ENCODE measurements around the gene PLSCR4. TPM values are rescaled to one million over a fixed set of nuclear protein-coding genes. Genes with fewer than 3 reads are reported as not detected.

The PLSCR4 gene
- total and polyA plus RNA-seq, 2 of the 4 experiments (the other 2 are of a cell fraction): 3.8 to 4.4 TPM

DNA sequence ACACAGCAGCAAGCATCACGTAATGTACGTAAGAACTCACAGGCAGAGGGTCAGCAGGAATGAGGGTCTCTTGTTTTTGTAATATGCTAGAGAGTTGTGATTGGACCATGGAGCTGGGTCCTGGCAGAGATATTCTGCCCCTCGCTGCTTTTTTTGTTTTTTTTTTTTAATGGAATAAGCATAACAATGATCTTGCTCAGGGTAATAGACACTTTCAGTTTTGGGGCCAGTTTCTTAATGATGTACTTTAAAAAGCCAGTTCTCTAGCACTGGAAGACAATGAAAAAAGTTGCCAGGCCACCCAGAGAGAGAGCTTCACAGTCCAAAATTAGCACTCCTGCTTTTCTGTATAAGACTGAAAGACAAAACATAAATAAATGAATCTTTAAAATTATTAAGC lies 29.0 kb upstream of the PLSCR4 start:
- Histone ChIP-seq H3K79me1 (ENCODE audit: low read depth in 1 of 2, low read length in 2 of 2) (no peaks in the 10 kb centered on the region), H3K56ac (ENCODE audit: extremely low read depth, insufficient read depth, low read length) (no peak overlapping the region), H2BK20ac (ENCODE audit: low read depth, low read length) (no peak overlapping the region), H3K4me2 (ENCODE audit: low read depth, low read length) (no peak overlapping the region), H2BK15ac (ENCODE audit: low read depth, low read length) (no peak overlapping the region), H3K36me3 (ENCODE audit: control insufficient read depth, insufficient read depth, low read length) (no peaks in the 10 kb centered on the region), H3K4ac (ENCODE audit: low read depth, low read length) (no peak overlapping the region), H3K4me3 (ENCODE audit: insufficient read depth, low read depth, low read length) (no peak overlapping the region), H3K23ac (ENCODE audit: low read depth, low read length) (no peak overlapping the region), H3K9me1 (ENCODE audit: insufficient read depth, low read length) (no peaks in the 10 kb centered on the region; the same call in 1 of the 2 replicates), H3K14ac (replicated peaks; ENCODE audit: low read depth, low read length) (no peak overlapping the region), H4K20me1 (ENCODE audit: insufficient read depth, low read length) (no peaks in the 10 kb centered on the region), H2BK5ac (ENCODE audit: low read depth, low read length, poor library complexity, severe bottlenecking) (no peak overlapping the region), H4K5ac (ENCODE audit: low read depth, low read length) (no peak overlapping the region), H2AK5ac (ENCODE audit: low read depth, low read length) (no peak overlapping the region), H3K27ac (ENCODE audit: insufficient read depth, low read length) (no peak overlapping the region), H2AFZ (replicated peaks; ENCODE audit: low read length, poor library complexity) (no peak overlapping the region), H3K9ac (ENCODE audit: low read depth, low read length) (no peak overlapping the region), H4K91ac (ENCODE audit: insufficient read depth, low read depth, low read length) (no peak overlapping the region), H2BK120ac (ENCODE audit: low read depth, low read length) (no peak overlapping the region), H2AK9ac (replicated peaks; ENCODE audit: low read depth, low read length, poor library complexity) (no peak overlapping the region), H3K27me3 (ENCODE audit: control insufficient read depth, insufficient read depth, low read length) (no peaks in the 10 kb centered on the region), H4K8ac (ENCODE audit: low read depth in 2 of 2, low read length in 2 of 2) (no peak overlapping the region), H3K9me3 (ENCODE audit: control insufficient read depth, insufficient read depth, low read length) (no peaks in the 10 kb centered on the region), H3K4me1 (ENCODE audit: control insufficient read depth, insufficient read depth, low read length) (no peaks in the 10 kb centered on the region), H3K18ac (ENCODE audit: low read depth, low read length) (no peak overlapping the region)
- intact Hi-C loops (cut with micrococcal nuclease): no loop called here
- dilution Hi-C loops (cut with HindIII; ENCODE audit: low sequenced_read_pairs, unreplicated experiment): no loop called here
- in situ Hi-C loops (cut with MboI; ENCODE audit: low sequenced_read_pairs): no loop called here
- CTCF ChIA-PET: no interaction called here
- WGBS, 2 experiments (ENCODE audit: extremely low coverage in 2 of 2, insufficient read length in 1 of 2): no CpG with 5 or more reads among the region's 3 CpGs
- DNase-seq: no peak
- TF ChIP-seq SMC3 (IDR thresholded peaks at IDR 0.05; ENCODE audit: low read depth, low read length) (no peak), RAD21 (IDR thresholded peaks at IDR 0.05; ENCODE audit: low read length) (no peak), MAZ (IDR thresholded peaks at IDR 0.05; ENCODE audit: borderline replicate concordance, low read depth, low read length) (no peak), MAFK (IDR thresholded peaks at IDR 0.05; ENCODE audit: low read depth, low read length) (no peak), NFE2L2 (IDR thresholded peaks at IDR 0.05; ENCODE audit: low read depth, low read length) (no peak), CHD1 (IDR thresholded peaks at IDR 0.05; ENCODE audit: low read depth, low read length) (no peak)
- TF ChIP-seq, protein P1, sequence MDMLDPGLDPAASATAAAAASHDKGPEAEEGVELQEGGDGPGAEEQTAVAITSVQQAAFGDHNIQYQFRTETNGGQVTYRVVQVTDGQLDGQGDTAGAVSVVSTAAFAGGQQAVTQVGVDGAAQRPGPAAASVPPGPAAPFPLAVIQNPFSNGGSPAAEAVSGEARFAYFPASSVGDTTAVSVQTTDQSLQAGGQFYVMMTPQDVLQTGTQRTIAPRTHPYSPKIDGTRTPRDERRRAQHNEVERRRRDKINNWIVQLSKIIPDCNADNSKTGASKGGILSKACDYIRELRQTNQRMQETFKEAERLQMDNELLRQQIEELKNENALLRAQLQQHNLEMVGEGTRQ (IDR thresholded peaks at IDR 0.05; ENCODE audit: low read depth, low read length): no peak
- TF ChIP-seq, protein P2, sequence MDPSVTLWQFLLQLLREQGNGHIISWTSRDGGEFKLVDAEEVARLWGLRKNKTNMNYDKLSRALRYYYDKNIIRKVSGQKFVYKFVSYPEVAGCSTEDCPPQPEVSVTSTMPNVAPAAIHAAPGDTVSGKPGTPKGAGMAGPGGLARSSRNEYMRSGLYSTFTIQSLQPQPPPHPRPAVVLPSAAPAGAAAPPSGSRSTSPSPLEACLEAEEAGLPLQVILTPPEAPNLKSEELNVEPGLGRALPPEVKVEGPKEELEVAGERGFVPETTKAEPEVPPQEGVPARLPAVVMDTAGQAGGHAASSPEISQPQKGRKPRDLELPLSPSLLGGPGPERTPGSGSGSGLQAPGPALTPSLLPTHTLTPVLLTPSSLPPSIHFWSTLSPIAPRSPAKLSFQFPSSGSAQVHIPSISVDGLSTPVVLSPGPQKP (IDR thresholded peaks at IDR 0.05; ENCODE audit: borderline replicate concordance, low read depth, low read length): no peak
- no peak for ATAC-seq (ENCODE audit: low read depth)
- BruUV-seq (replicated peaks): no TSS peak
- POLR2A ChIA-PET (ENCODE audit: unreplicated experiment): no interaction called here
